Activated T-cell treated with anti-CD3 and anti-CD28 coated beads, Interleukin-2, amount 50 U/mL, for 24 hours (primary cell): ENCODE results near the gene HDAC10.
A peak's percentile ranks its signal among the peaks of the same experiment; 100 is the strongest.
"Not testable (repeated sequence)": the region's sequence is repeated elsewhere in the genome, so short reads cannot be mapped to it uniquely, and the experiment has no call there.

Experiments
- DNase-seq: peaks from one replicate; pipeline ENCODE4 v3.0.0-alpha.2; 2020
- H3K27ac Mint-ChIP-seq: 2 replicates; pipeline ENCODE4 v1.8.0; 2020; ENCODE audit warnings: mild to moderate bottlenecking, mixed read lengths
- H3K27me3 Mint-ChIP-seq: 2 replicates; pipeline ENCODE4 v1.8.0; 2020; ENCODE audit warnings: mixed read lengths
- H3K36me3 Mint-ChIP-seq: 2 replicates; pipeline ENCODE4 v1.8.0; 2020; ENCODE audit warnings: low read depth, mixed read lengths
- H3K4me1 Mint-ChIP-seq: 2 replicates; pipeline ENCODE4 v1.8.0; 2020; ENCODE audit warnings: low read depth, mixed read lengths
- H3K4me3 Mint-ChIP-seq: 2 replicates; pipeline ENCODE4 v1.8.0; 2020; ENCODE audit warnings: mild to moderate bottlenecking, moderate library complexity, mixed read lengths
- H3K9me3 Mint-ChIP-seq: 2 replicates; pipeline ENCODE4 v1.8.0; 2020; ENCODE audit warnings: mixed read lengths

The HDAC10 gene

DNA sequence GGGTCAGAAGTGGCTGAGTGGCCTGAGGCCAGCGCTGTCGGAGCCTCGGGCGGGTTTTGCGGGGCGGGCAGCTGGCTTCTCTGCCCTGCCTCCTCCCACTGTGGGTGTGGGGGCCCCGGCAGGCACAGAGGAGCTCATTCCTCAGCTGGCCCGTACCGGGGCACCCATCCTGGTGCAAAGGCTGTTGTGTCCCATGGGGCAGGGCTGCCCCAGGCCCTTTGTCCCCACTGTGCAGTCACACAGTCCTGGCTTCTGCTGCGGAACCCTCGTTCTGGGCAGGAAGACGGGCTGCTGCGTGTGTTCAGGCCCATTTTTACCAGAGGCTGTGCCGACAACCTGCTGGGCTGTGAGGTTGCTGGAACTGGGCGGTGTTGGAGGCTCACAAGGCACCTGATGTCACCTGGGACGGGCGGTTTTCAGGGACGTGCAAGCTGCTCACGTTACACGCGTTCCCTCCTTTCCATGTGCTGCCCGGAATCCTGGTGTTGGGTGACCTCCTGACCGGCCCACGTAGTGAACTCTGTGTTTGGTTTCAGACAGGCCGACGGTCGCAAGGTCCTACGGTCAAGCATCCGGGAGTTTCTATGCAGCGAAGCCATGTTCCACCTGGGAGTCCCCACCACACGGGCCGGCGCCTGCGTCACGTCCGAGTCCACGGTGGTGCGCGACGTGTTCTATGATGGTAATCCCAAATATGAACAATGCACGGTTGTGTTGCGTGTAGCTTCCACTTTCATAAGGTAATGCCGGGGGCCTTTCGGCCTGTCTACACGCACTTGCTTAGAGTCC is 45.1 kb downstream of the HDAC10 start:
- H3K27ac Mint-ChIP-seq, result peak overlapping the region; percentile 44
- H3K4me1 Mint-ChIP-seq, result peaks cover 35% of the 10 kb centered on the region
- peaks cover 76% of the 10 kb centered on the region for H3K36me3 Mint-ChIP-seq

DNA sequence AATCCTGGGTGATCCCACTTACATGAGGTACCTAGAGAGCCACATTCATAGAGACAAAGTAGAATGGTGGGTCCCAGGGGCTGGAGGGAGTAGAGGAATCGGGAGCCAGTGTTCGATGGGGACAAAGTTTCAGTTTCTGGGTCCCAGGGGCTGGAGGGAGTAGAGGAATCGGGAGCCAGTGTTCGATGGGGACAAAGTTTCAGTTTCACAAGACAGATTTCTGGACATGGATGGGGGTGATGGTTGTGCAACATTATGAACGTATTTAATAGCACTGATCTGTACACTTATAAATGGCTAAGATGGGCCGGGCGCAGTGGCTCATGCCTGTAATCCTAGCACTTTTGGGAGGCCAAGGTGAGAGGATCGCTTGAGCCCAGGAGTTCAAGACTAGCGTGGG is 46.1 kb downstream of the HDAC10 start:
- H3K9me3 Mint-ChIP-seq, DNase-seq, H3K27me3 Mint-ChIP-seq, H3K27ac Mint-ChIP-seq, H3K4me3 Mint-ChIP-seq: not testable (repeated sequence)
- Mint-ChIP-seq H3K4me1 (peaks cover 35% of the 10 kb centered on the region), H3K36me3 (peaks cover 66% of the 10 kb centered on the region)

More for the DNA sequence above, 45.1 kb downstream of the HDAC10 start:
- no peak for DNase-seq
- H3K9me3 Mint-ChIP-seq, result no peaks in the 10 kb centered on the region
- H3K4me3 Mint-ChIP-seq, result no peak overlapping the region
- no peaks in the 10 kb centered on the region for H3K27me3 Mint-ChIP-seq

DNA sequence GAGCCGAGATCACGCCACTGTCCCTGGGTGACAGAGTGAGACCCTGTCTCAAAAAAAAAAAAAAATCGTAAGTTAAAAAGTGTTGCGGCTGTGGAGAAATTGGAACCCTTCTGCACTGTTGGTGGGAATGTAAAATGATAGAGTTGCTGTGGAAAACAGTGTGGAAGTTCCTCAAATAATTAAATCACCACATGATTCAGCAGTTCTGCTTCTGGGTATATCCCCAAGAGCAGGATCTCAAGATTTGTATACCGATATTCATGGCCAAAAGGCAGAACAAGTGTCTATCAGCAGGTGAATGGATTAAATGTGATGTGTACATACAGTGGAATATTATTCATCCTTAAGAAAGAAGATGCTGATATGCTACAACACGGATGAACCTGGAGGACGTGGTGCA is 46.5 kb downstream of the HDAC10 start:
- H3K9me3 Mint-ChIP-seq, result no peaks in the 10 kb centered on the region
- no peak overlapping the region for H3K4me3 Mint-ChIP-seq
- H3K4me1 Mint-ChIP-seq, result peaks cover 36% of the 10 kb centered on the region
- H3K36me3 Mint-ChIP-seq, result peaks cover 63% of the 10 kb centered on the region
- no peak for DNase-seq
- no peak overlapping the region for H3K27ac Mint-ChIP-seq
- no peaks in the 10 kb centered on the region for H3K27me3 Mint-ChIP-seq

DNA sequence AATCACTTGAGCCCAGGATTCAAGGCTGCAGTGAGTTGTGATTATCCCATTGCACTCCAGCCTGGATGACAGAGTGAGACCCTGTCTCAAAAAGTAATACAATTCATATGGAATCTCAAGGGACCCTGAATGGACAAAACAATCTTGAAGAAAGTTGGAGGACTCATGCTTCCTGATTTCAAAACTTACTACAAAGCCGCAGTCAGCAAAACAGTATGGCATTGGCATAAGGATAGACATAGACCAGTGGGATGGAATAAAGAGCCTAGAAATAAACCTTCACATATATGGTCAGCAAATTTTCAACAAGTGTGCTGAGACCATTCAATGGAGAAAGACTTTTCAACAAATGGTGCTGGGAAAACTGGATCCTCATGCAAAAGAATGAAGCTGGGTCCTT is 47.8 kb downstream of the HDAC10 start:
- H3K36me3 Mint-ChIP-seq, result peaks cover 65% of the 10 kb centered on the region
- H3K27me3 Mint-ChIP-seq, result no peaks in the 10 kb centered on the region
- H3K9me3 Mint-ChIP-seq, result no peaks in the 10 kb centered on the region
- DNase-seq, result no peak
- peak overlapping the region; percentile 5 for H3K27ac Mint-ChIP-seq
- no peak overlapping the region for H3K4me3 Mint-ChIP-seq
- peaks cover 39% of the 10 kb centered on the region for H3K4me1 Mint-ChIP-seq

DNA sequence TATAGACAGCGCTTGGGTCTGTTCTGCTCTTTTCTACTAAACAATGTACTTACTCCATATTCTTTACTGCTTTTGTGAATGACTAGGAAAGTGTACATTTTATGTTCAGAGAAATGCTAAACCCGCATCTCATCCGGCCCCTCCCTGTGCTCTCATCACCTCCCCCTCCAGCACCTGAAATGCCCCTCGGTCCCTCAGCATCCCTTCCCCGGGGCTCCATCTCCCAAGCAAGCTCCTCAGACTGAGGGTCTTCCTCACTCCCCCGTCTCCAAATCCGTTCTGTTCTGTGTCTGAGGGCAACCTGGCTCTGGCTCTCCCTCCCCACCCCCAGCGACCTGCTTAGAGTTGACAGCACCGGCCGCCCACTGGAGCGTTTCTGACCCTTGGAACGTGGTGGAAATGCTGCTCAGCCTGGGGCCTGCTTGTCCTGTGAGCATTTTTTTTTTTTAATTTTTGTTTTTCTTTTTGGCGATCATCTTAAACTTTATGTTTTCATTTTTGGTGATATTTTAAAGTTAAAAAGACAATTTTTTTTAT is 48.9 kb downstream of the HDAC10 start:
- Mint-ChIP-seq H3K4me3 (peak overlapping the region; percentile 86), H3K36me3 (peaks cover 62% of the 10 kb centered on the region), H3K27me3 (no peaks in the 10 kb centered on the region), H3K27ac (peak overlapping the region; percentile 84), H3K4me1 (peaks cover 39% of the 10 kb centered on the region), H3K9me3 (no peaks in the 10 kb centered on the region)
- no peak for DNase-seq

DNA sequence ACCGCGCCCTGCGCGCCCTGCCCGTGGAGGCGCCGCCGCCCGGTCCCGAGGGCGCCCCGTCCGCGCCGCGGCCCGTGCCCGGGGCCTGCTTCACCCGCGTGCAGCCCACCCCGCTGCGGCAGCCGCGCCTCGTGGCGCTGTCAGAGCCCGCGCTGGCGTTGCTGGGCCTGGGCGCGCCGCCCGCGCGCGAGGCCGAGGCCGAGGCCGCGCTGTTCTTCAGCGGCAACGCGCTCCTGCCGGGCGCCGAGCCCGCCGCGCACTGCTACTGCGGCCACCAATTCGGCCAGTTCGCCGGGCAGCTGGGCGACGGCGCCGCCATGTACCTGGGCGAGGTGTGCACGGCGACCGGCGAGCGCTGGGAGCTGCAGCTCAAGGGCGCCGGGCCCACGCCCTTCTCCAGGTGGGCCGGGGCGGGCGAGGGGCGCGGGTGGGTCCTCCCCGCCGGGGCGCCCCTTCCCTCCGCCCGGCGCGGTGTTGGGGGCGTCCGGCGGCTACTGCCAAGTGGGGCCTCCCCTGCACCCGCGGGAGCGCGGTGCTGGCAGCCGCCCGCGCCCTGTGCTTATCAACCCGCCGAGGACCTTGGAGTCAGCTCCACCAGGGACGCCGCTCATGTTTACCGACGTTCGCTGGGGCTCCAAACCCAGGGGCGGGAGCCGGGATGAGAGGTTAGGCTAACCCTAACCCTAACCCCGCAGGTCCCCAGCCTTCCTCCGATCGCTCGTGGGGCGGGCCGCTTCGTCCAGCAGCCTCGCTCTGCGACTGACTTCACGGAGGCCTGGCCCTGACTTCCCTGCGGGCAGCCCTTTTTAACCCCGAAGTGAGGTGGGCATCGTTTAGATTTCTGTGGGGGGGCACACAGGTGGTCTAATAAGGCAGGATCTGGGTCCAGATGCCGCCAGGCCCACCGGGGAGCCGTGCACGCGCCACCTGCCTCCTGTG is 49.6 kb downstream of the HDAC10 start:
- H3K4me1 Mint-ChIP-seq, result peaks cover 38% of the 10 kb centered on the region
- H3K9me3 Mint-ChIP-seq, result no peaks in the 10 kb centered on the region
- peak overlapping the region; percentile 84 for H3K27ac Mint-ChIP-seq
- no peaks in the 10 kb centered on the region for H3K27me3 Mint-ChIP-seq
- peak; percentile 54 for DNase-seq
- peaks cover 59% of the 10 kb centered on the region for H3K36me3 Mint-ChIP-seq
- peak overlapping the region; percentile 86 for H3K4me3 Mint-ChIP-seq

DNA sequence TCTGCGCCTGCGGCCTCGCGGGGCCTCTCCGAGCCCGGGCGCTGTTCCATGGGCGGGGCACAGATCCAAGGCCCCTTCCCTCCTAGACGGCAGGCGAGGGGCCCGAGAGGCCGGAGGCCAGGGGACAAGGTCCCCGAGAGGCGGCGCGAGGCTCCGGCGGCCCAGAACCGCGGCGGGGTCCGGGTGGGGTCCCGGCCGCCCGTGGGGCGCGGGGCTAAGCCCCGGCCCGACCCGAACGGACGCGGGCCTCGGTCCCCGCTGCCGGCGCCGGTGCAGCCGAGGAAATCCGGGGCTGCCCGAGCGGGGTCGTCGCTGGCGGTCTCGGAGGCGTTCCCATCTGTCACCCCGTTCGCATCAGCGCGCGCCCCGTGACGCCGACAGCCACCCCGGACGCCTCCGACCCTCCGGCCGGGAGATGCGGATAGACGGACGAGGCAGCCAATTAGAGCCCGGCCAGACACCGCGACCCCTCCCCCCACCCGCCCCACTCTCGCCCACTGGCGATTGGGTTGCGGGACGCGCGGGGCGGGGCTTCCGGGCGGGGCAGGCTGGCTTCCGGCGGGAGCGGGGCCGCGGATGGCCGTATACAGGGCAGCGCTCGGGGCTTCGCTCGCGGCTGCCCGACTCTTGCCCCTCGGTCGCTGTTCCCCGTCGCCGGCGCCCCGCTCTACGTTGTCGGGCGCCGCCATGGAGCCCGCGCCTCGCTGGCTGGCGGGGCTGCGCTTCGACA is 50.4 kb downstream of the HDAC10 start, which contains the start of gene SELENOO:
Gene SELENOO (plus strand): TSS at position 551 of the 730 bp plus-strand sequence. CDS start 26 bp downstream, at position 577.
- DNase-seq, result peak; percentile 92
- Mint-ChIP-seq H3K4me1 (peaks cover 37% of the 10 kb centered on the region), H3K27ac (peak within 1 kb of the TSS; percentile 84), H3K27me3 (no peaks in the 10 kb centered on the region), H3K9me3 (no peaks in the 10 kb centered on the region), H3K36me3 (peaks cover 62% of the 10 kb centered on the region), H3K4me3 (peak within 1 kb of the TSS; percentile 86)

DNA sequence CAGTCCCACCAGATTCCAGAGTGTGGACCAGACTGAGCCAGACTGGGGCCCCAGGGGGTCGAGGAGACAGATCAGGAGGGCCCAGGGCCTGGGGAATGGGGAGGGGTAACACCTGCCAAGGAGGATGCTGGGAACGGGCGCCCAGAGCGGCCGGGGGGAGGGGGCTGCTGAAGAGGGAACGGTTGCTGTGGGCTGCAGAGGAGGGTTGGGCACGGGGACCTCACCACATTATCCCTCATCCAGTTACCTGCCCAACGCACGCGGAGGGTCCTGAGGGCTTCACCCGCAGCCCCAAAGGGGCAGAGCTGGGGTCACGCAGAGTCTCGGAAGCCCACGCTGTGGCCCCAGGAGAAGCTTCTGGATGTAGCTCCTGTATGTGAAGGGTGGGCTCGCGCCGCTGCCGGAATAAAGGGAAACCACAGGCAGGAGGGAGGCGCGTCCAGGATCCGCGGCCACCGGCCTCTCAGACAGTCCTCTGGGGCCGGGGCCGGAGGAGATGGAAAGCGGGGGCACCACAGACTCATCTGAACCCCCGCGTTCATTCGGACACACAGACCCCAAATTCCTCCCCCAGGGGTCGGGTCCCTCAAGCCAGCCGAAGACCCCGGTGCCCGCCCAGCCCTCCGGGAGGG is 51.1 kb downstream of the HDAC10 start:
- peaks cover 35% of the 10 kb centered on the region for H3K4me1 Mint-ChIP-seq
- H3K36me3 Mint-ChIP-seq, result peaks cover 64% of the 10 kb centered on the region
- no peaks in the 10 kb centered on the region for H3K9me3 Mint-ChIP-seq
- no peaks in the 10 kb centered on the region for H3K27me3 Mint-ChIP-seq
- H3K4me3 Mint-ChIP-seq, result peak overlapping the region; percentile 73
- peak; percentile 51 for DNase-seq
- H3K27ac Mint-ChIP-seq, result peak overlapping the region; percentile 72

DNA sequence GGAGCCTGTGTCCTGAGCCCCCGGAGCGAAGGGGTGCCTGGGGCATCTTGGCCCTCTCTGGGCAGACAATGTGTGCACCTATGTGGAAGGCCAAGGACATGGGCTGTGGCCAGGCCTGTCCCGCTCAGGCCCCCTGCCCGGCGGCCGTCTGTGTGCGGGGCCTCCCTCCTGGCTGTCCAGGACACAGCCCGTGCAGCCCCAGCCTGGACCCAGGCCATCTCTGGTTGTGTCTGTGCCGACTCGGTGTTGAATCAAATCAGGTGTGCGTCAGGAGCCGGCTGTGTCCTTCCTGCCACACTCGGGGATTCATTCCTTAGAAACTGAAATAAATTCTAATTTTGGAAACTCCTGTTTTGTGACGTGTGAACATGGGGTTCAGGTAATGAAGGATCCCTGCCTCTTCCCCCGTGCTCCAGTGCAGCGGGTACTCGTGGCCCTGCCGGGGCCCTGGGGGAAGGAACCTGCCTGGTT is 51.8 kb downstream of the HDAC10 start:
- H3K36me3 Mint-ChIP-seq, result peaks cover 63% of the 10 kb centered on the region
- H3K4me3 Mint-ChIP-seq, result peak overlapping the region; percentile 73
- peaks cover 29% of the 10 kb centered on the region for H3K4me1 Mint-ChIP-seq
- no peaks in the 10 kb centered on the region for H3K9me3 Mint-ChIP-seq
- DNase-seq, result no peak
- H3K27me3 Mint-ChIP-seq, result no peaks in the 10 kb centered on the region
- H3K27ac Mint-ChIP-seq, result peak overlapping the region; percentile 72

DNA sequence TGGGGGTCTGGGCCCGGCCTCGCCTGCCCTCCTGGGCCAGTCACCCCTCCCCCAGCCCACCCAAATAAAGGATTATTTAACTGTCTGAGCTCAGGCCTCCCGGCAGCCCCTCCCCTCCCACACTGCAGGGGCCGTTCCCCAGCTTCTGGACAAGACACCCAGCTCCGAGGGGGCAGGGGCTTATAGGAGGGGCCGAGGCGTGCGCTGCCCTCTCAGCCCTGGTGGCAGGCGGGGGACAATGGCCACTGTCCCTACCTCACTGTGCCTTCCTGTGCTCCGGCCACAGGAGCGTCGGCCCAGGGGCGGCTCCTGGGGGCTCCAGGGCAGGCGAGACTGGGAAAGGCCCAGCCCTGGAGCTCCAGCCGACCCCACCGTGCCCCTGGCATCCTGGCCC is 52.4 kb downstream of the HDAC10 start:
- H3K4me1 Mint-ChIP-seq, result peaks cover 24% of the 10 kb centered on the region
- no peaks in the 10 kb centered on the region for H3K27me3 Mint-ChIP-seq
- peaks cover 63% of the 10 kb centered on the region for H3K36me3 Mint-ChIP-seq
- no peaks in the 10 kb centered on the region for H3K9me3 Mint-ChIP-seq
- no peak overlapping the region for H3K27ac Mint-ChIP-seq
- no peak for DNase-seq
- no peak overlapping the region for H3K4me3 Mint-ChIP-seq

DNA sequence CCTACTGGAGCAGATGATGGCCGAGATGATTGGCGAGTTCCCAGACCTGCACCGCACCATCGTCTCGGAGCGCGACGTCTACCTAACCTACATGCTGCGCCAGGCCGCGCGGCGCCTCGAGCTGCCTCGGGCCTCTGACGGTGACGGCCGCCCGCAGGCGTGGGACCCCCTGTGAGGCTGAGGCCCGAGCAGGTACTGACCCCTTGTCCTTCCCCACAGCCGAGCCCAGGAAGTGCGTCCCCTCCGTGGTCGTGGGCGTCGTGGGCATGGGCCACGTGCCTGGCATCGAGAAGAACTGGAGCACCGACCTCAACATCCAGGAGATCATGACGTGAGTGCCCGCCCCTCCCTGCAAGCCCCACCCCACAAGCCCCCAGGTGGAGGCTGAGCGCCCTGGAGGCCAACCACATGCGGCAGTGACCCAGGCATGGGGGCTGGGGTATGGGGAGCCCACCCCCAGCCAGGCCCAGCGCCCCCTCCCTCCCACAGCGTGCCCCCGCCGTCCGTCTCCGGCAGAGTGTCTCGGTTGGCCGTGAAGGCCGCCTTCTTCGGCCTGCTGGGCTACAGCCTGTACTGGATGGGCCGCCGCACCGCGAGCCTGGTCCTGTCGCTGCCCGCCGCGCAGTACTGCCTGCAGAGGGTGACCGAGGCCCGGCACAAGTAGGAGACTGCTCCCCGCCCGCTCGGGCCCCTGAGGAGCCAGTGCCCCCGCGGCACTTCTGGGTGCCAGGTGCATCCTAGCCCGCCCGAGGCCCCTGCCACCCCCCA is 53.0 kb downstream of the HDAC10 start:
- Mint-ChIP-seq H3K9me3 (no peaks in the 10 kb centered on the region), H3K36me3 (peaks cover 62% of the 10 kb centered on the region), H3K27me3 (no peaks in the 10 kb centered on the region), H3K27ac (no peak overlapping the region), H3K4me3 (no peak overlapping the region), H3K4me1 (peaks cover 19% of the 10 kb centered on the region)
- no peak for DNase-seq

DNA sequence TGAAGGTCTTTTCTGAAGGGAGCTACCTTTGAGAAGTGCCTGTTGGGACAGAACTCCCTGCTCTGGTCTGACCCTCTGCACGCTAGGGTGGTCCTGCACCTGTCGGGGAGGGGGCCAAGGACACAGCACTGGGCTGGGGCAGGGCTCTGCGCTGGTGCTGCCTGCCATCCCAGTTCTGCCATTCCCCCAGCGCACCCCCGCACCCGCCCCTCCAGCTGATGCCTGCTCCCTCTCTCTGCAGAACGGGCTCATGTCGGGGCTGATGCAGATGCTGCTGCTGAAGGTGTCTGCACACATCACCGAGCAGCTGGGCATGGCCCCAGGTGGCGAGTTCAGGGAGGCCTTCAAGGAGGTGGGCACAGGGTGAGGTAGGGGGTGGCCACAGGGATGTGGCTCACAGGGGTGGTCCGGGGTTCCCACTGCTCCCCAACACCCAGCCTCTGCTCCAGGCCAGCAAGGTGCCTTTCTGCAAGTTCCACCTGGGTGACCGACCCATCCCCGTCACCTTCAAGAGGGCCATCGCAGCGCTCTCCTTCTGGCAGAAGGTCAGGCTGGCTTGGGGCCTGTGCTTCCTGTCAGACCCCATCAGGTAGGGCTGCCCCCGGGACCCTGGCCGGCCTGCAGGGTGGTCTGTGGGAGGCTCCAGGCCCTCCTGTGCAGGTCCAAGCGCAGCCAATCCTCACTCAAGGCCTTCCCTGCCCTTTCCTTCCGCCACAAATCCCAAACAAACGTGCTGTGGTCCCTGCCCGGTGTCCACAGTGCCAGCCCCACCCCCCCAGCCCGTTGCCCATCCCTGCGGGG is 53.9 kb downstream of the HDAC10 start:
- DNase-seq, result no peak
- Mint-ChIP-seq H3K4me1 (peaks cover 23% of the 10 kb centered on the region), H3K9me3 (no peaks in the 10 kb centered on the region), H3K36me3 (peaks cover 65% of the 10 kb centered on the region), H3K27me3 (no peaks in the 10 kb centered on the region), H3K4me3 (no peak overlapping the region), H3K27ac (peak overlapping the region; percentile 40)
